ENCODE measurements around the gene SLC22A1.
A peak's percentile ranks its signal among the peaks of the same experiment; 100 is the strongest.
"Not testable (repeated sequence)": the region's sequence is repeated elsewhere in the genome, so short reads cannot be mapped to it uniquely, and the experiment has no call there.

SLC22A1 gene

DNA sequence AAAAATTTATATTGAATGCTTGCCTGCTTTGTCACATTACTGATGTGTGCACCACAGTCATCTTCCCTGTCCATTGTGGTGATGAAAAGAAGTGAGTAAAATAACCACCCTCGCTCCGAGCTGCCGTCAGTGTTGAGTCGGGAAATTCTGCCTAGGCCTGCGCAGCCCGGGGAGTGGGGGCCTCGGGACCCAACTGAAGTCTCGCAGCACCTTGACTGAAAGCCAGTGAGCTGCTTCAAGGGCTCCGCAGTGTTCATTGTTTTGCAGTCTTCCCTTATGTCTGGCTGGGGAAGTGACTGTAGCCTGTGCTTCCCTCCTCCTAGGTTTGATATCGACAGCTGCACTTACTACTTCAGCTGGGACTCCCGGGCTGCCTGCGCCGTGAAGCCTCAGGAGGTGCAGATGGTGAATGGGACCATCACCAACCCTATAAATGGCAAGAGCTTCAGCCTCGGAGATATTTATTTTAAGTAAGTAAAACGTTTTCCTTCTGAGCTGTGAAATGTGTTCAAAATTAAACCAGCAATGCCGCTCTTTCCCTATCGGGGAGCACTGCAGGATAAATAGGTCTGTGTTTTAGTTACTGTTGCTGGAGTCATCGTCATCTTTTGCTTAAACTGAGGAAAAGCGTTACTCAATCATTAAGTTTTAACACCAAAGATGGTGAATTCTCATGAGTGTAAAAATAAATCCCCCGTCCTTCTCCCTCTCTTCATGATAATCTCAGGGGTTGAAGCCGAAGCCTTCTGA lies 32.7 kb upstream of the SLC22A1 start:
- Mint-ChIP-seq H3K9me3 (no peaks in the 10 kb centered on the region), H3K36me3 (peaks cover 95% of the 10 kb centered on the region), H3K4me3 (no peak overlapping the region), H3K4me1 (peaks cover 24% of the 10 kb centered on the region), H3K27ac (no peak overlapping the region)
- no peak for ATAC-seq
- no peak for DNase-seq (ENCODE audit: low spot score in 2 of 2)

DNA sequence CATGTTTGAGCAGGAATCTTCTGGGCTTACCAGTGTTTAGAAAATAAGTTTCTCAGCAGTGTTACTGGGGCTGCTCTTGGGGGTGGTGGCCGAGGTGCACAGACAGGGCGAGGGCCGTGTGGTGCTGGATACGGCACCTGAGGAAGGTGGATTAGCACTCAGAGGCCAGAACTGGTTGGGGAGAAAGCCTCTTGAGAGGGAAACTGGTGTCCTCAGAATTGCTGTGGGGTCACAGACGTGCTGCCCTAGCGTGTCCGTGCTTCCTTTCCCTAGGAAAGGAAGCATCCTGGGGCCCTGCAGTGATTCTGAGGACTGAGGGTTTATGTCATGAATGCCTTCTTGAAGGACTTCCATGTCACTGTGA lies 32.1 kb upstream of the SLC22A1 start:
- peaks cover 95% of the 10 kb centered on the region for H3K36me3 Mint-ChIP-seq
- no peak for DNase-seq (ENCODE audit: low spot score in 2 of 2)
- H3K9me3 Mint-ChIP-seq = no peaks in the 10 kb centered on the region
- H3K4me1 Mint-ChIP-seq = peaks cover 18% of the 10 kb centered on the region
- no peak overlapping the region for H3K27ac Mint-ChIP-seq
- H3K4me3 Mint-ChIP-seq = no peak overlapping the region
- ATAC-seq = no peak

DNA sequence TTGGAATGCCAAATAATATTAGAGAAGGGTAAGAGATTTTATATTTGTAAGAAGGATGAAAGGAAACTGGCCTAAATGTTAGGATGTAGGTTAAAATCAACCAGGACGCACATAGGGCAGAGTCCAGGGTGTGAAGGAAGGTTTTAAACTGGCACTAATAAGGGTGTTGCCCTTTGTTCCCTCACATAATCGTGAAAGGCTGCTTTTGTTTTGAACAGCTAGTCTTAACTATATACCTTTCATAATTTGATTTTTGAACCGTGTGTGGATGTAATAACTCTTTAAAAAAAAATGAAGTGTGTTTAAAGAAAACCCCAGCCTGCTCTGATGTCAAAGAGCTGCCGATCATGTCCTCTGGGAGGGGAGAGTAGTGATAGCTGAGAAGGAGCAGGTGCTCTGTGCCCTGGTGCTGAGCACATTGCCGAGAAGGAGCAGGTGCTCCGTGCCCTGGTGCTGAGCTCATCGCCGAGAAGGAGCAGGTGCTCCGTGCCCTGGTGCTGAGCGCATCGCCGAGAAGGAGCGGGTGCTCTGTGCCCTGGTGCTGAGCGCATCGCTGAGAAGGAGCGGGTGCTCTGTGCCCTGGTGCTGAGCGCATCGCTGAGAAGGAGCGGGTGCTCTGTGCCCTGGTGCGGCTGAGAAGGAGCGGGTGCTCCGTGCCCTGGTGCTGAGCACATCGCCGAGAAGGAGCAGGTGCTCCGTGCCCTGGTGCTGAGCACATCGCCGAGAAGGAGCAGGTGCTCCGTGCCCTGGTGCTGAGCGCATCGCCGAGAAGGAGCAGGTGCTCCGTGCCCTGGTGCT lies 31.0 kb upstream of the SLC22A1 start:
- peaks cover 95% of the 10 kb centered on the region for H3K36me3 Mint-ChIP-seq
- ATAC-seq; H3K27ac Mint-ChIP-seq; H3K9me3 Mint-ChIP-seq; DNase-seq (ENCODE audit: low spot score in 2 of 2); H3K4me1 Mint-ChIP-seq; H3K4me3 Mint-ChIP-seq: not testable (repeated sequence)

DNA sequence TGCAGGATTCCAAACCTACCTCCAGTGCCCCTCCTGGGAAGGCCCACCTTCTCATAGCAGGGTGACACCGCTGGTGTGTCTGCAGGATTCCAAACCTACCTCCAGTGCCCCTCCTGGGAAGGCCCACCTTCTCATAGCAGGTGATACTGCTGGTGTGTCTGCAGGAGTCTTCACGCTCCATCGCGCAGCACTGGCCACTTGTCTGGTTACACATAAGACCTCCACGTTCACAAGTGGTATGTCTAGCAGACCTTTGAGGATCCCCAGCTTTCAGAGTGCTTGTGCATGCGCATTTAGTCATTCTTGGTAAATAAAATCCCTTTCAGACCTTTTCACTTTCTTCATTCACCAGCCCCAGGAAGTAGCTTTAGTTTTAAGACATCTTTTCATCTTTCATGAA lies 29.4 kb upstream of the SLC22A1 start:
- not testable (repeated sequence) for H3K9me3 Mint-ChIP-seq; ATAC-seq; DNase-seq (ENCODE audit: low spot score in 2 of 2); H3K4me3 Mint-ChIP-seq; H3K4me1 Mint-ChIP-seq
- H3K36me3 Mint-ChIP-seq = peaks cover 95% of the 10 kb centered on the region
- H3K27ac Mint-ChIP-seq = peak overlapping the region; percentile 55

DNA sequence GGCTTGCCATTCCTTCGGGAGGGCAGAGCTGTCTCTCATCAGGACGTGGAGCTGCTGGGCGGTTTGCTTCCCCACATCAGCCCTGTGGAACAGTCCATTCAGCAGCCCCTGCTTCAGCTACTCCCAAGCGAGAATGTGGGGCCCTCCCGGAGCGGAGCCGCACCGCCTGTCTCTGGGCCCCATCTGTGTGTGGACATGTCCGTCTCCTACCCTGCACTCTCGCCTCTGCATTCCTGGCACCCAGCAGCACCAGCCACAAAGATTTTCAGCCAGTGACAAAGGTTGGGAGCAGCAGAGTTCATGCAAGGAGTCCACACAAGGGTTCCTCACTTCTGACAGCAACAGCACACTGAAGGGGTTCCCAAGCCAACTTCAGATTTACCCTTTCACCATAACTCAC lies 29.0 kb upstream of the SLC22A1 start:
- Mint-ChIP-seq H3K4me3 (no peak overlapping the region), H3K4me1 (no peaks in the 10 kb centered on the region), H3K27ac (peak overlapping the region; percentile 55), H3K36me3 (peaks cover 95% of the 10 kb centered on the region), H3K9me3 (no peaks in the 10 kb centered on the region)
- no peak for ATAC-seq
- DNase-seq (ENCODE audit: low spot score in 2 of 2) = no peak

DNA sequence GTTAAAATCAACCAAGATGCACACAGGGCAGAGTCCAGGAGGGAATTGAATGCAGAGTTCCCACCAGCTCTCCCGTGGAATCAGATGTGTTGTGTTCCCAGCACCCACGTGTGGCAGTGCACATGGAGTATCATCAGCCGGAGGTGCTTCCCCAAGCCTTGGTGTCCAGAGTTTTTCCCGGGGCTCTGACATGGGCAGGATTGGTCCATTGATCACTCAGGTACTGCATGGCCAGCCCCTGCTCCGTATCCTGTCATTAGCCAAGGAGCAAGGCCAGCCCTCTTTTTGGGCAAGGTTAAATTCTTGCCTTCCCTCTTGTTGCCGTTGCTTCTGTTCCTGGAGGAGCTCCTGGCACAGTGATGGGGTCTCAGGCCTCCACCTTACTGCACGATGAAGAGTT lies 28.6 kb upstream of the SLC22A1 start:
- ATAC-seq (no peak), DNase-seq (ENCODE audit: low spot score in 2 of 2) (no peak)
- Mint-ChIP-seq H3K27ac (peak overlapping the region; percentile 55), H3K36me3 (peaks cover 95% of the 10 kb centered on the region), H3K4me3 (no peak overlapping the region), H3K9me3 (no peaks in the 10 kb centered on the region), H3K4me1 (no peaks in the 10 kb centered on the region)

DNA sequence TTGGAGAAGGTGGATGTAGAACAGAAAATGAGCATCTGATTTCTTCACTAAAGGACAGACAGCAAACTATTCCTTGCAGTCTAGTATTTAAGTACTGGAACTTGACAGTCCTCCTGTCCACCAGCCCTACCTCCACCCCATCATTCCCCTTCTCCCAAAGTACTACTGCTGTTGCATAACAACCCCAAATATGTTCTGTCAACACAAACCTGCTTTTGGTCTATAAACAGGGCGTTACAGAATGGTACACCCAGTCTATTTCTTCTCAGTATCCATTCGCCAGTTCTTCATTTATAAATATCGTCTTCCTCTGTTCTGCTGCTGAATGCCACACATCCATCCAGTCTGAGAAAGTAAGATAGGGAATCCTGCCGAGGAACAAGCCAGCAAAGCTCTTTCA lies 27.7 kb upstream of the SLC22A1 start:
- no peak for ATAC-seq
- Mint-ChIP-seq H3K9me3 (no peaks in the 10 kb centered on the region), H3K36me3 (peaks cover 95% of the 10 kb centered on the region), H3K4me1 (no peaks in the 10 kb centered on the region), H3K27ac (peak overlapping the region; percentile 55), H3K4me3 (no peak overlapping the region)
- DNase-seq (ENCODE audit: low spot score in 2 of 2) = no peak

DNA sequence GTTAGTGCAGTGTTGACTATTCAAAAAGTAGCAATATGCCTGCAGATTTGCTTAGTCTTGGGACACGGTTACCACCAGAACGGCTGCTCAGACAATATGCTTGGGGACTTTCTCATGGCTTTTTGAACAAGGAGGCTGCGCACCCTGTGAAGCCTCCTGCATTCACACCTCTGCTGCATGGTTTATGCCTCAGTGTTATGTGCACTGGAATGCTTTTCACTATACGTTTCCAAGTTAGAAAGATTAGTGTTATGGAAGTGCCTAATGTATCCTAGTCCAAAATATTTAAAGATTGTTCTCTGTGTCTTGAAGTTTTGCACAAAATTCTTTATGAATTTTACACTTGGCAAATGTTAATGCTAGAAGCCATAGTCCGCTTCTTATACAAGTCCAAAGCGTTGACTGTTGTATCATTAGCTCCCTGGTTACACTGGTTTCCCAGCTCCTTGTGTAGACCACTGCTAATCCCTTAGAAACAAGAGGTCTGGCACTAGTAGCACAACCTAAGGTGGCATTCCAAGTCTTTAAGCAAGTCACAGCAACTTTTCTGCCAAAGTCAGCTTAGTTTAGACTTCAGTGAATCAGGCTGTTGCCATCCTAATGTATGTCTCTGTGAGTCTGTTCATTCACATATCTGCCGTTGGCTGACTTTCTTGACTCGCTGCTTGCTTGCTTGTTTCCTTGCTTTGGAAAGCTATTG lies 26.3 kb upstream of the SLC22A1 start:
- no peaks in the 10 kb centered on the region for H3K9me3 Mint-ChIP-seq
- H3K27ac Mint-ChIP-seq = no peak overlapping the region
- no peaks in the 10 kb centered on the region for H3K4me1 Mint-ChIP-seq
- H3K36me3 Mint-ChIP-seq = peaks cover 95% of the 10 kb centered on the region
- no peak for ATAC-seq
- H3K4me3 Mint-ChIP-seq = no peak overlapping the region
- DNase-seq (ENCODE audit: low spot score in 2 of 2) = no peak

DNA sequence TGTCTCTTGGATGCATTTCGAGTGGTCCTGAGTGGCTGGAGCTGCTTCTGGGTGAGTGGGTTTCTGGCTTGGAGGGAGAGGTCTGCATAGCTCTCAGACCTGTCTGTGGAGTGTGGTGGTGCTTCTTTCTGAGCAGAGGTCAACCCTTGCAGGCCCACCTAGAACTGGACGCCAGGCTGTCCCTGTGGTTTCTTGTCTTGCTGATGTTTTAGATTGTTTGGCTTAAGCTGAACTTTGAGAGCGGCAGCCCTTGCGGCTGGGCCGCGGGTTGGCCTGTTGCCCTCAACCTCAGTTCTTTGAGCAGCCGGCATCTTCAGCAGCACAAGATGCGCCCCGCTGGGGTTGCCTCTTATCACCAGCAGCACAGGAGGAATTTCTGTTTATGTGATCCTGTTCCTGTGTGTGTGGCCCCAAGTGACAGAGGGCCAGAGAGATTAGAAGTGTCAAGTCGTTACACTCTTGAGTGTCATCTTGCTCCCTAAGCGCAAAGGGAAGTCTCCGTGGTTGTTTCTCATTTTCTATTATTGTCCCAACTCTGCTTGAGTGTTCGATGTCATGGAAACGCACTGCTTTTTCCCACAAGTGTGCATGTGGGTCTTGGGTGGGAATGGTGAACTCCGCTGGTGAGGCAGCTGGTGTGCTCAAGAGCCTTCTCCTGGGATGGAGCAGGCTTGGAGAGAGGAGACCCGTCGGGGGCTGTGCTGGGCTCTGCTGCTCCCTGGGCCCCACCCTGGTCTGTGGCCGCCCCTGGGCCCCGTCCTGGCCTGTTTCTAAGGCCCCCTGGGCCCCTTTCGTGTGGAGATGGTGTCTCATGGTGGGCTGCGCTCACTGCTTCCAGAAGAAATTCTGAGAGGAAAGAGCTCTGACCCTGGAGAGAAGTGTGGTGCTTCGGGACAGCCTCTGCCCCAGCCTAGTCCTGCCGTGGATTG lies 20.1 kb upstream of the SLC22A1 start:
- peak overlapping the region; percentile 52 for H3K27ac Mint-ChIP-seq
- no peaks in the 10 kb centered on the region for H3K9me3 Mint-ChIP-seq
- no peak overlapping the region for H3K4me3 Mint-ChIP-seq
- H3K4me1 Mint-ChIP-seq = peaks cover 6% of the 10 kb centered on the region
- peaks cover 100% of the 10 kb centered on the region for H3K36me3 Mint-ChIP-seq
- DNase-seq (ENCODE audit: low spot score in 2 of 2) (no peak), ATAC-seq (no peak)

DNA sequence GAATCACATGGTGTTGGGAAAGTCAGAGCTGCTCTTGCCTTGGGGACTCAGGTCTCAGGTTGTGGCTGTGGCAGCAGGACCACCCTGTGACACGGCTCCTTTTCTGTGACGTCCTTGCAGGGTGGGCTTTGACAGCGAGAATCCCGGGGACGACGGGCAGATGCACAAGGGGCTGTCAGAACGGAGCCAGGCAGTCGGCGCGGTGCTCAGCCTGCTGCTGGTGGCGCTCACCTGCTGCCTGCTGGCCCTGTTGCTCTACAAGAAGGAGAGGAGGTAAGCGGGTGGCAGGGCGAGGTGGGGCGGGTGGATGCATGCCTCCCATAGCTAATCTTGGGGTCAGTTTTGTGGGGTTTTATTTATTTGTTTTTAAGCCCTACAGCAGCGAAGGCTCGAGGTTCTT lies 19.2 kb upstream of the SLC22A1 start:
- H3K36me3 Mint-ChIP-seq = peaks cover 100% of the 10 kb centered on the region
- no peak for ATAC-seq
- peaks cover 12% of the 10 kb centered on the region for H3K4me1 Mint-ChIP-seq
- no peaks in the 10 kb centered on the region for H3K9me3 Mint-ChIP-seq
- no peak overlapping the region for H3K4me3 Mint-ChIP-seq
- DNase-seq (ENCODE audit: low spot score in 2 of 2) = no peak
- H3K27ac Mint-ChIP-seq = no peak overlapping the region

DNA sequence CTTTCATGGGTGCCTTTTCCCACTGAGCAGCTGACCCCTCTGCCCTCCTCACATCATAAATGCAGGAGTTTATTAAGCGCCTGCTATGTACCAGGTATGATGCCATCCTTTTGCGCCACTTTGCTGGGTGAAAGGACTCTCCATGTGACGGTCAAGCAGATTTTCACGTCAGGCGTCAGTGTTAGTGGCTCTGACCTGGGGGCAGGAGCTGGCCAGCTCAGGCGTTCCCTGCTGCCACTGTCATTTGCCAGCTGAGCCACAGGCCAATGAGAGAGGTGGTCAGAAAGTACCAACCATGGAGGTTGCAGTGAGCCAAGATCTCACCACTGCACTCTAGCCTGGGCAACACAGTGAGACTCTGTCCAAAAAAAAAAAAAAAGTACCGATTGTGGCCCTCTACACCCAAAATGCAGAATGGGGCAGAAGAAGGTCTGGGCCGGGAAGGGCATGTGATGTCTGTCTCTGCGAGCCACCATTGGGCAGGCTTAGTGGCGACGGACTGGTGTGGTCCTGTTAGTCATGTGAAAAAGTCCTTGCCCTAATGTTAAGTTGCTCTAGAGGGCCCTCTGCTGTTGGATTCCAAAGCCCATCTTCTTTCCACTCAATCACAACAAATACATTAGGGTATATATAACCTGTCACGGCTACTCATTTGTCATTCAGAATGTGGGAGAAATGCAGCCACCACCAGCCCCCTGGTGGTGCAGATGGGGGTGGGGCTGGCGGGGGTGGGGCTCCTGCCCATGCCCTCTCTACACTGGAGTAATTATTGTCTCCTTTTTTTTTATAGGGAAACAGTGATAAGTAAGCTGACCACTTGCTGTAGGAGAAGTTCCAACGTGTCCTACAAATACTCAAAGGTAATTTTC lies 18.4 kb upstream of the SLC22A1 start:
- Mint-ChIP-seq H3K36me3 (peaks cover 100% of the 10 kb centered on the region), H3K27ac (no peak overlapping the region)
- no peak for DNase-seq (ENCODE audit: low spot score in 2 of 2)

DNA sequence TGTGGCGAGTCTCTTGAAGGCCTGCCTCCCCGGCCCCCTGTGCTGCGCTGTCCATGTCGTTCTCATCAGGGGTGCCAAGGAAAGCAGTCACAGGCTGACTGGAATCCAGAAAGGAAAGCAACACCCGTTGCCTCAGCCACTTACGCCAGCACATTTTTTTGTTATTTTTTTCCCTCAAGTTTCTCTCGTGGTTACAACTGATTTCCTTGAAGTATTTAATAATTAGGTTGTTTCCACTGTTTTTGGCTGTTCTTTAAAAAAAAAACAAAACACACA lies 17.9 kb upstream of the SLC22A1 start:
- Mint-ChIP-seq H3K4me1 (peaks cover 18% of the 10 kb centered on the region), H3K4me3 (no peak overlapping the region), H3K9me3 (no peaks in the 10 kb centered on the region), H3K27ac (no peak overlapping the region), H3K36me3 (peaks cover 100% of the 10 kb centered on the region)
- ATAC-seq = no peak
- no peak for DNase-seq (ENCODE audit: low spot score in 2 of 2)

More for the DNA sequence above, 18.4 kb upstream of the SLC22A1 start:
- Mint-ChIP-seq H3K4me3 (no peak overlapping the region), H3K9me3 (no peaks in the 10 kb centered on the region), H3K4me1 (peaks cover 17% of the 10 kb centered on the region)
- ATAC-seq = peak; percentile 51

DNA sequence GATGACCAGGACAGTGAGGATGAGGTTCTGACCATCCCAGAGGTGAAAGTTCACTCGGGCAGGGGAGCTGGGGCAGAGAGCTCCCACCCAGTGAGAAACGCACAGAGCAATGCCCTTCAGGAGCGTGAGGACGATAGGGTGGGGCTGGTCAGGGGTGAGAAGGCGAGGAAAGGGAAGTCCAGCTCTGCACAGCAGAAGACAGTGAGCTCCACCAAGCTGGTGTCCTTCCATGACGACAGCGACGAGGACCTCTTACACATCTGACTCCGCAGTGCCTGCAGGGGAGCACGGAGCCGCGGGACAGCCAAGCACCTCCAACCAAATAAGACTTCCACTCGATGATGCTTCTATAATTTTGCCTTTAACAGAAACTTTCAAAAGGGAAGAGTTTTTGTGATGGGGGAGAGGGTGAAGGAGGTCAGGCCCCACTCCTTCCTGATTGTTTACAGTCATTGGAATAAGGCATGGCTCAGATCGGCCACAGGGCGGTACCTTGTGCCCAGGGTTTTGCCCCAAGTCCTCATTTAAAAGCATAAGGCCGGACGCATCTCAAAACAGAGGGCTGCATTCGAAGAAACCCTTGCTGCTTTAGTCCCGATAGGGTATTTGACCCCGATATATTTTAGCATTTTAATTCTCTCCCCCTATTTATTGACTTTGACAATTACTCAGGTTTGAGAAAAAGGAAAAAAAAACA lies 16.6 kb upstream of the SLC22A1 start:
- no peak for DNase-seq (ENCODE audit: low spot score in 2 of 2)
- Mint-ChIP-seq H3K4me3 (no peak overlapping the region), H3K4me1 (peaks cover 22% of the 10 kb centered on the region), H3K27ac (peak overlapping the region; percentile 79), H3K9me3 (no peaks in the 10 kb centered on the region), H3K36me3 (peaks cover 98% of the 10 kb centered on the region)
- ATAC-seq = no peak

DNA sequence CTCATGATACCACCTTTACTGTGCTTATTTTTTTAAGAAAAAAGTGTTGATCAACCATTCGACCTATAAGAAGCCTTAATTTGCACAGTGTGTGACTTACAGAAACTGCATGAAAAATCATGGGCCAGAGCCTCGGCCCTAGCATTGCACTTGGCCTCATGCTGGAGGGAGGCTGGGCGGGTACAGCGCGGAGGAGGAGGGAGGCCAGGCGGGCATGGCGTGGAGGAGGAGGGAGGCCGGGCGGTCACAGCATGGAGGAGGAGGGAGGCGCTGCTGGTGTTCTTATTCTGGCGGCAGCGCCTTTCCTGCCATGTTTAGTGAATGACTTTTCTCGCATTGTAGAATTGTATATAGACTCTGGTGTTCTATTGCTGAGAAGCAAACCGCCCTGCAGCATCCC lies 15.6 kb upstream of the SLC22A1 start:
- peaks cover 97% of the 10 kb centered on the region for H3K36me3 Mint-ChIP-seq
- no peak overlapping the region for H3K4me3 Mint-ChIP-seq
- H3K27ac Mint-ChIP-seq = peak overlapping the region; percentile 32
- no peak for ATAC-seq
- no peak for DNase-seq (ENCODE audit: low spot score in 2 of 2)
- H3K4me1 Mint-ChIP-seq = peaks cover 22% of the 10 kb centered on the region
- no peaks in the 10 kb centered on the region for H3K9me3 Mint-ChIP-seq

All from stimulated activated effector memory CD8-positive, alpha-beta T cell treated with anti-CD3 and anti-CD28 coated beads, Interleukin-12 subunit alpha, Interleukin-12 subunit beta, amount 100 ng/mL, for 72 hours (primary cell).